Kidney glomerular epithelial cell (primary cell): ENCODE measurements around the gene DBNL.

Experiments used
- DNase-seq: peaks from one replicate; lab custom pipeline; 2025; lab: John Stamatoyannopoulos, UW

DBNL gene

GRCh38 chr7:44078521-44078920, 34.0 kb downstream of the DBNL start:
- DNase-seq: peak; percentile 83

GRCh38 chr7:44079331-44080021, 35.0 kb downstream of the DBNL start:
- no peak for DNase-seq

- DNase-seq: no peak
Observed at GRCh38 chr7:44080118-44080517, 35.6 kb downstream of the DBNL start.

GRCh38 chr7:44080686-44081265, 36.3 kb downstream of the DBNL start:
- no peak for DNase-seq

- DNase-seq: no peak
Observed at GRCh38 chr7:44081266-44081748, 36.8 kb downstream of the DBNL start.

- peak; percentile 92 for DNase-seq
Observed at GRCh38 chr7:44082541-44083207, 38.2 kb downstream of the DBNL start.

GRCh38 chr7:44083796-44084195, 39.3 kb downstream of the DBNL start:
- no peak for DNase-seq

GRCh38 chr7:44084701-44085100, 40.2 kb downstream of the DBNL start:
- no peak for DNase-seq

GRCh38 chr7:44085546-44085945, 41.0 kb downstream of the DBNL start:
- DNase-seq: no peak

- no peak for DNase-seq
Observed at GRCh38 chr7:44086627-44087026, 42.1 kb downstream of the DBNL start.

- peak; percentile 36 for DNase-seq
Observed at GRCh38 chr7:44087911-44088838, 43.7 kb downstream of the DBNL start.

- DNase-seq: no peak
Observed at GRCh38 chr7:44093102-44093641, 48.7 kb downstream of the DBNL start.

- no peak for DNase-seq
Observed at GRCh38 chr7:44094365-44094764, 49.9 kb downstream of the DBNL start.

- DNase-seq: no peak
Observed at GRCh38 chr7:44094883-44095592, 50.5 kb downstream of the DBNL start.

- no peak for DNase-seq
Observed at GRCh38 chr7:44095781-44096180, 51.3 kb downstream of the DBNL start.

GRCh38 chr7:44096326-44096881, 51.9 kb downstream of the DBNL start:
- no peak for DNase-seq

GRCh38 chr7:44097064-44097932, 52.8 kb downstream of the DBNL start:
- DNase-seq: no peak

- no peak for DNase-seq
Observed at GRCh38 chr7:44098092-44099068, 53.9 kb downstream of the DBNL start.

GRCh38 chr7:44099669-44100068, 55.2 kb downstream of the DBNL start:
- DNase-seq: no peak
